H9 (cell line): ENCODE measurements around the gene MRLN. TPM values are rescaled to one million over a fixed set of nuclear protein-coding genes. Genes with fewer than 3 reads are reported as not detected.

ENCODE experiments used
- DNase-seq: peaks from one replicate; pipeline ENCODE4 v3.0.0-alpha.2; 2017
- H2AFZ ChIP-seq: one replicate; pipeline ENCODE4 v1.6.1; 2013; ENCODE audit warnings: mild to moderate bottlenecking, low read length, control low read depth, moderate library complexity
- H2AK5ac ChIP-seq: 2 replicates; pipeline ENCODE4 v1.6.1; 2013; ENCODE audit warnings: low read length, control low read depth, mixed read lengths; ENCODE audit not compliant: insufficient read length
- H2BK120ac ChIP-seq: one replicate; pipeline ENCODE4 v1.6.1; 2013; ENCODE audit warnings: low read depth, mild to moderate bottlenecking, low read length, control low read depth, inconsistent platforms; ENCODE audit not compliant: poor library complexity, severe bottlenecking
- H2BK12ac ChIP-seq: 2 replicates; pipeline ENCODE4 v1.6.1; 2013; ENCODE audit warnings: low read length, control low read depth, mixed read lengths, low read depth; ENCODE audit not compliant: insufficient read length
- H2BK15ac ChIP-seq: 2 replicates; pipeline ENCODE4 v1.6.1; 2013; ENCODE audit warnings: low read depth, low read length, control low read depth
- H2BK20ac ChIP-seq: one replicate; pipeline ENCODE4 v1.6.1; 2013; ENCODE audit warnings: low read depth, mild to moderate bottlenecking, low read length, control low read depth, inconsistent platforms; ENCODE audit not compliant: poor library complexity, severe bottlenecking
- H2BK5ac ChIP-seq: 2 replicates; pipeline ENCODE4 v1.6.1; 2013; ENCODE audit warnings: low read length, control low read depth, mixed read lengths; ENCODE audit not compliant: insufficient read length
- H3K14ac ChIP-seq: 2 replicates; pipeline ENCODE4 v1.6.1; 2013; ENCODE audit warnings: low read length, control low read depth; ENCODE audit not compliant: insufficient read depth
- H3K18ac ChIP-seq: 2 replicates; pipeline ENCODE4 v1.6.1; 2013; ENCODE audit warnings: low read depth, mild to moderate bottlenecking, mixed read lengths, low read length, control low read depth; ENCODE audit not compliant: insufficient read length
- H3K23ac ChIP-seq: 2 replicates; pipeline ENCODE4 v1.6.1; 2013; ENCODE audit warnings: low read length, control low read depth, mixed read lengths, low read depth; ENCODE audit not compliant: insufficient read length
- H3K23me2 ChIP-seq: 2 replicates; pipeline ENCODE4 v1.6.1; 2013; ENCODE audit warnings: low read depth, mild to moderate bottlenecking, mixed read lengths, low read length, control low read depth; ENCODE audit not compliant: insufficient read length, poor library complexity, severe bottlenecking
- H3K27ac ChIP-seq: 2 replicates; pipeline ENCODE4 v1.5.1; 2013; ENCODE audit warnings: low read length, control low read depth, mixed read lengths, low read depth; ENCODE audit not compliant: insufficient read length
- H3K27me3 ChIP-seq: 2 replicates; pipeline ENCODE4 v1.6.1; 2013; ENCODE audit warnings: low read length, control low read depth, inconsistent platforms; ENCODE audit not compliant: insufficient read depth
- H3K4ac ChIP-seq: 2 replicates; pipeline ENCODE4 v1.6.1; 2013; ENCODE audit warnings: low read depth, mild to moderate bottlenecking, control low read depth, inconsistent platforms, low read length, moderate library complexity
- H3K4me1 ChIP-seq: 2 replicates; pipeline ENCODE4 v1.6.1; 2013; ENCODE audit warnings: low read length, control low read depth, inconsistent platforms; ENCODE audit not compliant: insufficient read depth
- H3K4me2 ChIP-seq: 2 replicates; pipeline ENCODE4 v1.6.1; 2013; ENCODE audit warnings: low read length, control low read depth, mixed read lengths; ENCODE audit not compliant: insufficient read length, insufficient read depth
- H3K56ac ChIP-seq: 2 replicates; pipeline ENCODE4 v1.6.1; 2013; ENCODE audit warnings: low read depth, mild to moderate bottlenecking, mixed read lengths, low read length, control low read depth; ENCODE audit not compliant: insufficient read length
- H3K79me1 ChIP-seq: 2 replicates; pipeline ENCODE4 v1.6.1; 2013; ENCODE audit warnings: low read depth, mild to moderate bottlenecking, moderate library complexity, low read length, control low read depth, inconsistent platforms; ENCODE audit not compliant: insufficient read depth, poor library complexity, severe bottlenecking
- H3K79me2 ChIP-seq: 2 replicates; pipeline ENCODE4 v1.6.1; 2013; ENCODE audit warnings: low read length, control low read depth, inconsistent platforms; ENCODE audit not compliant: insufficient read depth
- H3K9ac ChIP-seq: 2 replicates; pipeline ENCODE4 v1.6.1; 2013; ENCODE audit warnings: low read length, control low read depth, mixed read lengths; ENCODE audit not compliant: insufficient read length; ENCODE audit errors: extremely low read depth
- H3K9me3 ChIP-seq: one replicate; pipeline ENCODE4 v1.6.1; 2013; ENCODE audit warnings: low read depth, low read length, inconsistent platforms; ENCODE audit not compliant: control insufficient read depth
- H3T11ph ChIP-seq: one replicate; pipeline ENCODE4 v1.6.1; 2013; ENCODE audit warnings: mild to moderate bottlenecking, low read length, control low read depth, inconsistent platforms
- H4K20me1 ChIP-seq: one replicate; pipeline ENCODE4 v1.6.1; 2013; ENCODE audit not compliant: control insufficient read depth, insufficient read length, insufficient read depth
- H4K5ac ChIP-seq: 2 replicates; pipeline ENCODE4 v1.6.1; 2013; ENCODE audit warnings: low read depth, mild to moderate bottlenecking, mixed read lengths, low read length, control low read depth; ENCODE audit not compliant: insufficient read length
- H4K8ac ChIP-seq: replicated peaks from 2 replicates; pipeline ENCODE4 v1.6.1; 2013; ENCODE audit warnings: low read length, control low read depth, mixed read lengths, low read depth; ENCODE audit not compliant: insufficient read length
- H4K91ac ChIP-seq: 2 replicates; pipeline ENCODE4 v1.6.1; 2013; ENCODE audit warnings: low read depth, mild to moderate bottlenecking, moderate library complexity, mixed read lengths, low read length, control low read depth; ENCODE audit not compliant: insufficient read length
- H3K27ac Mint-ChIP-seq, 3 experiments: 2 replicates in 2 of 3; 3 replicates in 1 of 3; pipeline ENCODE4 v1.8.0; 2020 to 2021; ENCODE audit warnings: mixed read lengths in 3 of 3, mild to moderate bottlenecking in 1 of 3, moderate library complexity in 1 of 3
- H3K27me3 Mint-ChIP-seq: 2 replicates; pipeline ENCODE4 v1.8.0; 2021; ENCODE audit warnings: low read depth, mild to moderate bottlenecking, moderate library complexity, mixed read lengths
- H3K36me3 Mint-ChIP-seq, 3 experiments: 2 replicates in 2 of 3; 3 replicates in 1 of 3; pipeline ENCODE4 v1.8.0; 2020 to 2021; ENCODE audit warnings: low read depth in 3 of 3, mixed read lengths in 3 of 3; ENCODE audit not compliant: insufficient read depth in 1 of 3
- H3K4me1 Mint-ChIP-seq, 2 experiments: 2 replicates each; pipeline ENCODE4 v1.8.0; 2020; ENCODE audit warnings: mixed read lengths in 2 of 2
- H3K4me3 Mint-ChIP-seq, 2 experiments: 2 replicates in 1 of 2; 3 replicates in 1 of 2; pipeline ENCODE4 v1.8.0; 2020 to 2021; ENCODE audit warnings: mild to moderate bottlenecking in 2 of 2, mixed read lengths in 2 of 2, moderate library complexity in 1 of 2
- H3K9me3 Mint-ChIP-seq, 2 experiments: 2 replicates in 1 of 2; 3 replicates in 1 of 2; pipeline ENCODE4 v1.8.0; 2020; ENCODE audit warnings: mild to moderate bottlenecking in 2 of 2, mixed read lengths in 2 of 2, moderate library complexity in 1 of 2
- WGBS: extraction: QIAGEN DNeasy Blood & Tissue Kit; methylation state at CpG from one replicate; pipeline ENCODE4 v1.1.7; 2013; ENCODE audit warnings: missing lambda C conversion rate, low lambda C conversion rate, mixed read lengths; ENCODE audit not compliant: insufficient read length; ENCODE audit errors: extremely low coverage; 5-methylcytosine and 5-hydroxymethylcytosine counted together
- total RNA-seq: library from RNA; stranded (reverse); gene quantifications from 2 replicates; pipeline ENCODE4 v1.2.1, GENCODE V29; 2021
- TF ChIP-seq, protein P1 (sequence below): fragments of 200-600 bp; sonication (generic); conservative IDR thresholded peaks from 3 replicates; pipeline ENCODE4 v1.8.0; 2021; ENCODE audit warnings: antibody characterized with exemption, mild to moderate bottlenecking

Gene MRLN
- total RNA-seq, 1 experiment from 2014 or later, result not detected

DNA sequence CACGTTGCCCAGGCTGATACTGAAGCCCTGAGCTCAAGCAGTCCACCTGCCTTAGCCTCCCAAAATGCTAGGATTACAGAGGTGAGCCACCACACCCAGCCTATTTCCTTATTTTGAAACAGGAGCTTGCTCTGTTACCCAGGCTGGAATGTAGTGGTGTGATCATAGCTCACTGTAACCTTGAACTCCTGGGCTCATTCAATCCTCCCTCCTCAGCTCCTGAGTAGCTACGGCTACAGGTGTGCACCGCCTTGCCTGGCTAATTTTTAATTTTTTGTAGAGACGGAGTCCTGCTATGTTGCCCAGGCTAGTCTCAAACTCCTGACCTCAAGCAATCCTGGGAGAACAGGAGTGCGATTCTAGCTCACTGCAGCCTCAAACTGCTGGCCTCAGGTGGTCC, 11.7 kb downstream of the MRLN start:
- H3K4ac ChIP-seq, result no peak overlapping the region
- no peak overlapping the region for H4K5ac ChIP-seq
- H3K23me2 ChIP-seq, result no peaks in the 10 kb centered on the region
- H4K91ac ChIP-seq, result no peak overlapping the region
- H2BK15ac ChIP-seq, result no peak overlapping the region
- no peak overlapping the region for H3K18ac ChIP-seq
- H2BK20ac ChIP-seq, result no peak overlapping the region
- no peaks in the 10 kb centered on the region for H3K9me3 ChIP-seq
- H3K4me1 ChIP-seq, result no peaks in the 10 kb centered on the region
- H4K20me1 ChIP-seq, result no peaks in the 10 kb centered on the region
- H2AFZ ChIP-seq, result no peak overlapping the region
- H3K79me1 ChIP-seq, result no peaks in the 10 kb centered on the region
- no peaks in the 10 kb centered on the region for H3K79me2 ChIP-seq
- no peak overlapping the region for H2AK5ac ChIP-seq
- no peak overlapping the region for H3K14ac ChIP-seq
- no peak overlapping the region for H3K9ac ChIP-seq
- no peak overlapping the region for H3T11ph ChIP-seq
- no peak overlapping the region for H3K4me2 ChIP-seq
- H4K8ac ChIP-seq, result no peak overlapping the region
- H2BK12ac ChIP-seq, result no peak overlapping the region
- H2BK5ac ChIP-seq, result no peak overlapping the region
- Mint-ChIP-seq H3K36me3 (peaks cover 6 to 20% (median 7%) of the 10 kb centered on the region in 3 experiments), H3K4me3 (no peak overlapping the region), H3K4me1 (no peaks in the 10 kb centered on the region), H3K9me3 (peaks cover 24 to 26% of the 10 kb centered on the region in 2 experiments), H3K27me3 (peaks cover 3% of the 10 kb centered on the region), H3K27ac (no peak overlapping the region)
- no peak overlapping the region for H3K23ac ChIP-seq
- WGBS, result no CpG with 5 or more reads among the region's 5 CpGs
- H3K27me3 ChIP-seq, result no peaks in the 10 kb centered on the region
- no peak overlapping the region for H2BK120ac ChIP-seq
- no peak overlapping the region for H3K56ac ChIP-seq
- no peak for DNase-seq
- H3K27ac ChIP-seq, result no peak overlapping the region
- TF ChIP-seq, protein P1, sequence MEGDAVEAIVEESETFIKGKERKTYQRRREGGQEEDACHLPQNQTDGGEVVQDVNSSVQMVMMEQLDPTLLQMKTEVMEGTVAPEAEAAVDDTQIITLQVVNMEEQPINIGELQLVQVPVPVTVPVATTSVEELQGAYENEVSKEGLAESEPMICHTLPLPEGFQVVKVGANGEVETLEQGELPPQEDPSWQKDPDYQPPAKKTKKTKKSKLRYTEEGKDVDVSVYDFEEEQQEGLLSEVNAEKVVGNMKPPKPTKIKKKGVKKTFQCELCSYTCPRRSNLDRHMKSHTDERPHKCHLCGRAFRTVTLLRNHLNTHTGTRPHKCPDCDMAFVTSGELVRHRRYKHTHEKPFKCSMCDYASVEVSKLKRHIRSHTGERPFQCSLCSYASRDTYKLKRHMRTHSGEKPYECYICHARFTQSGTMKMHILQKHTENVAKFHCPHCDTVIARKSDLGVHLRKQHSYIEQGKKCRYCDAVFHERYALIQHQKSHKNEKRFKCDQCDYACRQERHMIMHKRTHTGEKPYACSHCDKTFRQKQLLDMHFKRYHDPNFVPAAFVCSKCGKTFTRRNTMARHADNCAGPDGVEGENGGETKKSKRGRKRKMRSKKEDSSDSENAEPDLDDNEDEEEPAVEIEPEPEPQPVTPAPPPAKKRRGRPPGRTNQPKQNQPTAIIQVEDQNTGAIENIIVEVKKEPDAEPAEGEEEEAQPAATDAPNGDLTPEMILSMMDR, result no peak
